ENCODE results near the gene BACH2. TPM values are rescaled to one million over a fixed set of nuclear protein-coding genes. Genes with fewer than 3 reads are reported as not detected.

Gene BACH2
- total and polyA plus RNA-seq, 9 of the 15 experiments (the other 6 are each of a cell fraction or from before 2014, with no cell fraction given): 0.06 to 3.1 (median 0.59) TPM

- H3K4me2 ChIP-seq (ENCODE audit: insufficient read depth, low read length): no peak overlapping the region
- H3K27me3 ChIP-seq (ENCODE audit: control insufficient read depth in 2 of 2, insufficient read depth in 2 of 2, low read length in 2 of 2): 0 out of 5 replicates have a peak, but pooled peaks cover 0 to 3% of the 10 kb centered on the region in 2 experiments
- ATAC-seq (no peak), DNase-seq (ENCODE audit: extremely low read depth in 1 of 4, low spot score in 3 of 4) (no peak), FAIRE-seq (no peak)
- no peak overlapping the region for H3K4me3 ChIP-seq
- H3K9ac ChIP-seq (ENCODE audit: insufficient read depth in 1 of 2, low read depth in 2 of 2, low read length in 2 of 2): no peak overlapping the region
- no peaks in the 10 kb centered on the region for H3K4me1 ChIP-seq (replicated peaks in 1 of 2; ENCODE audit: control insufficient read depth in 2 of 2, insufficient read depth in 2 of 2, low read length in 2 of 2)
- BruUV-seq (replicated peaks): no TSS peak
- no peaks in the 10 kb centered on the region for H3K79me2 ChIP-seq (ENCODE audit: control insufficient read depth, insufficient read depth, low read length)
- in situ Hi-C loops (cut with MboI): no loop called here
- 16% methylated on average over 5 of the region's 5 CpGs for WGBS (ENCODE audit: insufficient coverage, low coverage, missing lambda C conversion rate)
- H3K9me3 ChIP-seq (replicated peaks; ENCODE audit: control insufficient read depth, insufficient read depth, low read depth, low read length): no peaks in the 10 kb centered on the region
- H2AFZ ChIP-seq (ENCODE audit: low read depth, low read length): no peak overlapping the region
- no peaks in the 10 kb centered on the region for H4K20me1 ChIP-seq (replicated peaks; ENCODE audit: control insufficient read depth, insufficient read depth, low read length)
- no peak overlapping the region for H3K27ac ChIP-seq (ENCODE audit: extremely low read depth, low read depth, low read length)
- intact Hi-C loops (cut with micrococcal nuclease): no loop called here
- CTCF ChIA-PET (ENCODE audit: low intra/inter-chr PET ratio): no interaction called here
- no peaks in the 10 kb centered on the region for H3K9me1 ChIP-seq (ENCODE audit: control insufficient read depth, insufficient read depth, low read length)
- POLR2A ChIA-PET: interaction anchor here (0.6 kb wide), 1 partner anchor 798 kb away, joined by 3 read pairs; no protein-coding TSS in a partner anchor
- H3K36me3 ChIP-seq (ENCODE audit: control insufficient read depth, insufficient read depth, low read length): no peaks in the 10 kb centered on the region
- TF ChIP-seq BMI1 (IDR thresholded peaks at IDR 0.05; ENCODE audit: low read length) (no peak), TRIM28 (IDR thresholded peaks at IDR 0.05) (no peak), NR1H2 (CRISPR knock-in tag; IDR thresholded peaks at IDR 0.05) (no peak), ZNF354B (CRISPR knock-in tag; IDR thresholded peaks at IDR 0.05) (no peak), ELF2 (CRISPR knock-in tag; IDR thresholded peaks at IDR 0.05) (no peak), ZNF217 (CRISPR knock-in tag; IDR thresholded peaks at IDR 0.05) (no peak), NELFE (IDR thresholded peaks at IDR 0.05; ENCODE audit: insufficient read depth, insufficient read length) (no peak), ZNF121 (CRISPR knock-in tag; conservative IDR thresholded peaks at IDR 0.05) (no peak), SMC3 (conservative IDR thresholded peaks at IDR 0.05; ENCODE audit: insufficient read depth, low read depth, low read length) (no peak), ZNF318 (IDR thresholded peaks at IDR 0.05; ENCODE audit: borderline replicate concordance in 1 of 2, low read depth in 1 of 2) (no peak), XRCC4 (IDR thresholded peaks at IDR 0.05; ENCODE audit: extremely low read depth, insufficient read depth, insufficient read length) (no peak)
- TF ChIP-seq, protein P1, sequence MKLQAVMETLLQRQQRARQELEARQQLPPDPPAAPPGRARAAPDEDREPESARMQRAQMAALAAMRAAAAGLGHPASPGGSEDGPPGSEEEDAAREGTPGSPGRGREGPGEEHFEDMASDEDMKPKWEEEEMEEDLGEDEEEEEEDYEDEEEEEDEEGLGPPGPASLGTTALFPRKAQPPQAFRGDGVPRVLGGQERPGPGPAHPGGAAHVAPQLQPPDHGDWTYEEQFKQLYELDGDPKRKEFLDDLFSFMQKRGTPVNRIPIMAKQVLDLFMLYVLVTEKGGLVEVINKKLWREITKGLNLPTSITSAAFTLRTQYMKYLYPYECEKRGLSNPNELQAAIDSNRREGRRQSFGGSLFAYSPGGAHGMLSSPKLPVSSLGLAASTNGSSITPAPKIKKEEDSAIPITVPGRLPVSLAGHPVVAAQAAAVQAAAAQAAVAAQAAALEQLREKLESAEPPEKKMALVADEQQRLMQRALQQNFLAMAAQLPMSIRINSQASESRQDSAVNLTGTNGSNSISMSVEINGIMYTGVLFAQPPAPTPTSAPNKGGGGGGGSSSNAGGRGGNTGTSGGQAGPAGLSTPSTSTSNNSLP (IDR thresholded peaks at IDR 0.05; ENCODE audit: borderline replicate concordance, low read depth, low read length): no peak
Observed at GRCh38 chr6:90110971-90111370, 185.7 kb downstream of the BACH2 start.

Measured in K562 (cell line).